Heart left ventricle (tissue), 16 donors: ENCODE measurements around the gene SPTAN1. TPM values are rescaled to one million over a fixed set of nuclear protein-coding genes. Genes with fewer than 3 reads are reported as not detected.

Experiments used
- ATAC-seq, 4 donors: fragments of 200-7000 bp; cut with Tn5 transposase; one replicate each; pipeline ENCODE4 v1.9.1; 2020 to 2022; ENCODE audit warnings: moderate library complexity in 4 of 4, mild to moderate bottlenecking in 3 of 4, moderate number of reproducible peaks in 1 of 4
- DNase-seq, 5 donors: peaks; one replicate each; pipeline ENCODE4 v3.0.0-alpha.2; 2020
- H3K27ac ChIP-seq, 12 donors: fragments of 200-600 bp; sonication (generic) in 4 of 12; one replicate each; pipeline versions ENCODE4 v1.5.0 to v1.8.0; 2016 to 2022; ENCODE audit warnings: mild to moderate bottlenecking in 2 of 12
- H3K27me3 ChIP-seq, 9 donors: fragments of 200-600 bp; sonication (generic) in 2 of 9; one replicate each; pipeline versions ENCODE4 v1.5.1 to v1.8.0; 2016 to 2022; ENCODE audit warnings: mild to moderate bottlenecking in 3 of 9
- H3K36me3 ChIP-seq, 9 donors: fragments of 200-600 bp; sonication (generic) in 2 of 9; one replicate each; pipeline versions ENCODE4 v1.5.0 to v1.8.0; 2018 to 2022; ENCODE audit warnings: mild to moderate bottlenecking in 2 of 9
- H3K4me1 ChIP-seq, 12 donors: fragments of 200-600 bp; sonication (generic) in 4 of 12; one replicate each; pipeline versions ENCODE4 v1.5.0 to v1.8.0; 2016 to 2022; ENCODE audit warnings: mild to moderate bottlenecking in 3 of 12
- H3K4me3 ChIP-seq, 12 donors: fragments of 200-600 bp; sonication (generic) in 4 of 12; one replicate each; pipeline versions ENCODE4 v1.5.0 to v1.8.0; 2017 to 2022; ENCODE audit warnings: mild to moderate bottlenecking in 9 of 12, moderate library complexity in 4 of 12
- H3K9me3 ChIP-seq, 12 donors: fragments of 200-600 bp; sonication (generic) in 4 of 12; one replicate each; pipeline versions ENCODE4 v1.5.0 to v1.8.0; 2016 to 2022; ENCODE audit warnings: mild to moderate bottlenecking in 1 of 12
- CTCF ChIP-seq, 12 donors: fragments of 200-600 bp; sonication (generic) in 4 of 12; IDR thresholded peaks; one replicate each; pipeline versions ENCODE4 v1.5.0 to v1.8.0; 2018 to 2022; ENCODE audit warnings: antibody characterized with exemption in 12 of 12, mild to moderate bottlenecking in 5 of 12
- POLR2A ChIP-seq, 2 donors: fragments of 450-650 bp; IDR thresholded peaks; one replicate each; pipeline ENCODE4 v1.6.1; 2017; ENCODE audit warnings: antibody characterized with exemption in 2 of 2, mild to moderate bottlenecking in 2 of 2, moderate library complexity in 2 of 2
- WGBS, 4 donors: extraction: QIAGEN DNeasy Blood & Tissue Kit in 2 of 4; methylation state at CpG; one replicate each; pipeline versions ENCODE4 v1.1.5 to v1.1.7; 2013 to 2018; 5-methylcytosine and 5-hydroxymethylcytosine counted together
- intact Hi-C, 10 donors: fragments of 100-400 bp; cut with DNase I; formaldehyde crosslinking; loops; one replicate each; pipeline versions ENCODE4 v1.11.1 to v1.14.2; 2022
- polyA plus RNA-seq, 2 donors: library from polyadenylated mRNA; stranded (reverse); fragments of 200-250 nt; gene quantifications; one replicate each; pipeline ENCODE4 v1.2.3, GENCODE V29; 2013
- total RNA-seq, 9 donors: library from RNA; depleted of rRNA in 2 of 9; stranded (reverse); fragments of >200 nt in 2 of 9; fragmentation: NEBNext Ultra II Directional in 3 of 9; extraction: Animal tissue kit (Norgen Biotek cat#: 25700) in 3 of 9; gene quantifications; one replicate each; pipeline versions ENCODE4 v1.1.0 to v1.2.4, GENCODE V29; 2016 to 2023
- donor health status: ischemic (EF 13 %, LVEDD 7.1; RV severe dilation, severe dysfunction).
- donor health status: healthy with polysubstance abuse.
- donor health status: DM: no; HTN: yes; CAD: no.
- donor health status: DM: no; HTN: no; CAD: no.
- donor health status: ischemic (EF 25% LVEDD 6.9; RV normal size, moderate dysfunction).
- donor health status: ischemic (EF 25% LVEDD 5.7; RV mildly dilated, moderate dysfunction).
- donor health status: healthy.
- donor health status: DM: yes; HTN: yes; CAD: no.
- donor health status: ischemic (EF 35%, LVEDD 5.7; RV mildly dilated, moderate dysfunction).
- donor health status: nonischemic (EF 11% LVEDD 7.7; RV severe dilation, severe dysfunction).
- donor health status: DM: yes; HTN: yes; CAD: no.
- donor health status: PGD.
- donor health status: ischemic (EF 29% LVEDD 5.4; RV normal size, mild dysfunction).
- donor health status: nonischemic (EF 23%, LVEDD 6.1; RV moderate dilation, normal function).

Gene SPTAN1
- total and polyA plus RNA-seq, 11 donors = 104 to 472 (median 273) TPM

- peak in 3 of 5 donors; percentile 22 to 57 (median 33) for DNase-seq
- Histone ChIP-seq H3K4me1 (peaks cover 0 to 9% (median 5%) of the 10 kb centered on the region in 12 donors), H3K9me3 (no peaks in the 10 kb centered on the region), H3K27ac (peak overlapping the region in 1 of 12 donors; percentile 14), H3K27me3 (no peaks in the 10 kb centered on the region), H3K36me3 (peaks cover 0 to 98% (median 86%) of the 10 kb centered on the region in 9 donors), H3K4me3 (no peak overlapping the region)
- intact Hi-C loops = loop anchor here in 1 of 10 donors (10.0 kb wide), 1 partner anchor 71 kb away; no protein-coding TSS in a partner anchor
- 30 to 49% (median 41%) methylated on average over 13 of the region's 13 CpGs for WGBS, 4 donors
- ATAC-seq = peak in 3 of 4 donors; percentile 45 to 53 (median 47)
- TF ChIP-seq POLR2A (IDR thresholded peaks at IDR 0.05) (no peak), CTCF (IDR thresholded peaks at IDR 0.05) (no peak)
These were observed 29.0 kb upstream of the SPTAN1 start for GRCh38 chr9:128523199-128523925.

GRCh38 chr9:128526720-128527119 lies 25.7 kb upstream of the SPTAN1 start:
- H3K36me3 ChIP-seq = peaks cover 0 to 100% (median 93%) of the 10 kb centered on the region in 9 donors
- H3K9me3 ChIP-seq = no peaks in the 10 kb centered on the region
- no peaks in the 10 kb centered on the region for H3K27me3 ChIP-seq
- H3K4me3 ChIP-seq = no peak overlapping the region
- no peak overlapping the region for H3K27ac ChIP-seq
- intact Hi-C loops = loop anchor here in 1 of 10 donors (10.0 kb wide), 1 partner anchor 68 kb away; no protein-coding TSS in a partner anchor
- peaks cover 0 to 9% (median 5%) of the 10 kb centered on the region in 12 donors for H3K4me1 ChIP-seq
- WGBS, 4 donors = 89 to 94% (median 90%) methylated on average over 2 of the region's 2 CpGs
- ATAC-seq (no peak), DNase-seq (no peak)
- no peak for TF ChIP-seq POLR2A (IDR thresholded peaks at IDR 0.05)
- TF ChIP-seq CTCF (IDR thresholded peaks at IDR 0.05) = no peak

- H3K36me3 ChIP-seq = peaks cover 0 to 100% (median 98%) of the 10 kb centered on the region in 9 donors
- no peak for TF ChIP-seq CTCF (IDR thresholded peaks at IDR 0.05)
- no peak for TF ChIP-seq POLR2A (IDR thresholded peaks at IDR 0.05)
- ATAC-seq (no peak), DNase-seq (no peak)
- H3K4me3 ChIP-seq = no peak overlapping the region
- H3K27ac ChIP-seq = no peak overlapping the region
- 92 to 94% (median 93%) methylated on average over 15 of the region's 15 CpGs for WGBS, 4 donors
- H3K4me1 ChIP-seq = peaks cover 0 to 2% (median 0%) of the 10 kb centered on the region in 12 donors
- H3K27me3 ChIP-seq = no peaks in the 10 kb centered on the region
- intact Hi-C loops = loop anchor here in 1 of 10 donors (10.0 kb wide), 1 partner anchor 66 kb away; no protein-coding TSS in a partner anchor
- H3K9me3 ChIP-seq = no peaks in the 10 kb centered on the region
These were observed 23.8 kb upstream of the SPTAN1 start for GRCh38 chr9:128528445-128529160.

GRCh38 chr9:128529191-128529590 lies 23.2 kb upstream of the SPTAN1 start:
- no peaks in the 10 kb centered on the region for H3K9me3 ChIP-seq
- no peaks in the 10 kb centered on the region for H3K27me3 ChIP-seq
- H3K4me3 ChIP-seq = no peak overlapping the region
- H3K27ac ChIP-seq = no peak overlapping the region
- H3K4me1 ChIP-seq = no peaks in the 10 kb centered on the region
- peaks cover 0 to 100% (median 98%) of the 10 kb centered on the region in 9 donors for H3K36me3 ChIP-seq
- TF ChIP-seq POLR2A (IDR thresholded peaks at IDR 0.05) = no peak
- TF ChIP-seq CTCF (IDR thresholded peaks at IDR 0.05) = no peak
- ATAC-seq = no peak
- intact Hi-C loops = loop anchor here in 1 of 10 donors (10.0 kb wide), 1 partner anchor 66 kb away; no protein-coding TSS in a partner anchor
- WGBS, 4 donors = 46 to 65% (median 61%) methylated on average over 4 of the region's 4 CpGs
- no peak for DNase-seq
